Measurements from ENCODE around the gene TMEM234. TPM values are rescaled to one million over a fixed set of nuclear protein-coding genes. Genes with fewer than 3 reads are reported as not detected.
A peak's percentile ranks its signal among the peaks of the same experiment; 100 is the strongest.

TMEM234 gene
- total and polyA plus RNA-seq, 10 of the 15 experiments (the other 5 are each of a cell fraction or from before 2014, with no cell fraction given), result 2.9 to 10.9 (median 6.4) TPM

DNA sequence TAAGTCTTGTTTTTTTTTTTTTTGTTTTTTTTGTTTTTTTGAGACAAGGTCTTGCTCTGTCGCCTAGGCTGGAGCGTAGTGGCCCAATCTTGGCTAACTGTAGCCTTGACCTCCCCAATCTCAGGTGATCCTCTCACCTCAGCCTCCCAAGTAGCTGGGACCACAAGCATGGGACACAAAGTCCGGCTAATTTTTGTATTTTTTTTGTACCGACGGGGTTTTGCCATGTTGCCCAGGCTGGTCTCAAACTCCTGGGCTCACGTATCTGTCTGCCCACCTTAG is 35.0 kb upstream of the TMEM234 start:
- in situ Hi-C loops (cut with MboI) (no loop called here), intact Hi-C loops (cut with micrococcal nuclease; ENCODE audit: unreplicated experiment) (no loop called here)
- no TSS peak for BruUV-seq (replicated peaks)
- 100% methylated on average over 6 of the region's 6 CpGs for WGBS (ENCODE audit: insufficient coverage, insufficient replicate concordance, low lambda C conversion rate, missing lambda C conversion rate)
- Histone ChIP-seq H3K4me2 (ENCODE audit: control insufficient read depth, insufficient read depth) (peak overlapping the region; percentile 99), H2AFZ (ENCODE audit: control insufficient read depth, low read depth, low read length) (peak overlapping the region; percentile 22), H3K79me2 (ENCODE audit: control insufficient read depth, insufficient read depth, low read length) (peaks cover 64% of the 10 kb centered on the region), H3K4me1 (ENCODE audit: control insufficient read depth, insufficient read depth, low read length) (peaks cover 48% of the 10 kb centered on the region), H3K36me3 (ENCODE audit: control insufficient read depth in 2 of 2, insufficient read depth in 2 of 2, low read length in 1 of 2) (peaks cover 0 to 2% of the 10 kb centered on the region in 2 experiments; a peak in 1 of 4 replicates), H3K9me3 (replicated peaks; ENCODE audit: control insufficient read depth, insufficient read depth, low read length) (no peaks in the 10 kb centered on the region; the same call in 2 of the 3 replicates), H3K9ac (ENCODE audit: control insufficient read depth, insufficient read depth, low read length) (peak overlapping the region; percentile 3), H3K27ac (ENCODE audit: control insufficient read depth, insufficient read depth) (peak overlapping the region; percentile 89), H4K20me1 (ENCODE audit: control insufficient read depth, insufficient read depth) (no peaks in the 10 kb centered on the region), H3K27me3 (replicated peaks in 1 of 2; ENCODE audit: control insufficient read depth in 2 of 2, insufficient read depth in 2 of 2, low read length in 1 of 2) (no peaks in the 10 kb centered on the region), H3K4me3 (0 out of 2 replicates have a peak overlapping the region, but pooled peaks have one; percentile 61)
- DNase-seq (ENCODE audit: low read depth, low spot score) (no peak), FAIRE-seq (no peak), ATAC-seq (no peak)
- ChIA-PET RAD21 (ENCODE audit: unreplicated experiment) (interaction anchor here (0.7 kb wide), 1 partner anchor 34 kb away, joined by 3 read pairs; no protein-coding TSS in a partner anchor), POLR2A (interaction anchor here (1.5 kb wide), 1 partner anchor 18 kb away, joined by 3 read pairs; no protein-coding TSS in a partner anchor), CTCF (interaction anchor here (0.6 to 6.2 kb wide), 4 partner anchors 9 to 158 kb away, joined by 4 to 39 read pairs (median 16); partner anchors contain the start of gene FAM167B), SMC1A (ENCODE audit: uncharacterized antibody, unreplicated experiment) (interaction anchor here (1.0 to 14.4 kb wide), 6 partner anchors 12 to 61 kb away, joined by 3 to 124 read pairs (median 3); no protein-coding TSS in a partner anchor)
- TF ChIP-seq MLLT1 (IDR thresholded peaks at IDR 0.05), result peak; percentile 92
- TF ChIP-seq ZBED1 (IDR thresholded peaks at IDR 0.05; ENCODE audit: borderline replicate concordance), result no peak

DNA sequence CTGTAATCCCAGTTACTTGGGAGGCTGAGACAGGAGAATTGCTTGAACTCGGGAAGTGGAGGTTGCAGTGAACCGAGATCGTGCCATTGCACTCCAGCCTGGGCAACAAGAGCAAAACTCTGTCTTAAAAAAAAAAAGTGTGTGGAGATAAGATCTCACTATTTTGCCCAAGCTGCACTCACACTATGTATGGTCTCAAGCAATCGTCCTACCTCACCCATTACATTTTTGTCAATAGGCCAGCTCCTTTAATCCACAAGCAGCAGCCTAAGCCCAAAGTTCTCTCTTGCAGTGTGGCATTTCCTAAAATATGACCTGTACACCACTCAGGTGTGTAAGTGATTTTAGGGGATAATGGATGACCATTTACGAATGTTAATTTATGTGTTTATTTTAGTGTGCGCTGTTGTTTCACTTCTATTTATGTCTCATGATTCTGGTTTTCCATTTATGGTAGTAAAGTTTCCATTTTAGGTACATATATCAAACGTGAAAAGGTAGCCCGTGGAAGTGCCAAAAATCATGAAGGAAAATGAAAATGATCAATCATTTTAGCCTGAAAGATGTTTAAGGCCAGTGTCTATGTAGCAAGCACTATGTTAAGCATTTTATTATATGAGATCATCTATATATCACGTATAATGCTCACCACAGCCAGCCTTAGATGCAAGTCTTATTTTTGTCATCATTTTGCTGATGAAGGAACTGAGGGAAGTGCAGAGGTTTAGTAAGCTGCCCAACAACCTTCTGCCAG is 34.5 kb upstream of the TMEM234 start:
- ATAC-seq (no peak), FAIRE-seq (no peak), DNase-seq (ENCODE audit: low read depth, low spot score) (no peak)
- no TSS peak for BruUV-seq (replicated peaks)
- H3K27ac ChIP-seq (ENCODE audit: control insufficient read depth, insufficient read depth), result peak overlapping the region; percentile 89
- H3K79me2 ChIP-seq (ENCODE audit: control insufficient read depth, insufficient read depth, low read length), result peaks cover 69% of the 10 kb centered on the region
- CTCF ChIA-PET, result interaction anchor here (0.6 to 6.2 kb wide), 6 partner anchors 9 to 159 kb away, joined by 3 to 39 read pairs (median 7); partner anchors contain the start of gene FAM167B
- WGBS (ENCODE audit: insufficient coverage, insufficient replicate concordance, low lambda C conversion rate, missing lambda C conversion rate), result 38% methylated on average over 9 of the region's 9 CpGs
- SMC1A ChIA-PET (ENCODE audit: uncharacterized antibody, unreplicated experiment), result interaction anchor here (1.0 to 14.4 kb wide), 7 partner anchors 13 to 62 kb away, joined by 3 to 124 read pairs (median 3); partner anchors contain the start of gene HDAC1
- H2AFZ ChIP-seq (ENCODE audit: control insufficient read depth, low read depth, low read length), result peak overlapping the region; percentile 71
- H3K9ac ChIP-seq (ENCODE audit: control insufficient read depth, insufficient read depth, low read length), result peak overlapping the region; percentile 3
- RAD21 ChIA-PET (ENCODE audit: unreplicated experiment), result interaction anchor here (0.7 to 4.5 kb wide), 5 partner anchors 15 to 80 kb away, joined by 3 to 34 read pairs (median 15); partner anchors contain the start of genes HDAC1 and MARCKSL1
- H3K36me3 ChIP-seq (ENCODE audit: control insufficient read depth in 2 of 2, insufficient read depth in 2 of 2, low read length in 1 of 2), result peaks cover 0 to 2% of the 10 kb centered on the region in 2 experiments; a peak in 1 of 4 replicates
- peak overlapping the region; percentile 61; the same call in 1 of the 2 replicates for H3K4me3 ChIP-seq
- H3K27me3 ChIP-seq (replicated peaks in 1 of 2; ENCODE audit: control insufficient read depth in 2 of 2, insufficient read depth in 2 of 2, low read length in 1 of 2), result no peaks in the 10 kb centered on the region
- H3K4me2 ChIP-seq (ENCODE audit: control insufficient read depth, insufficient read depth), result peak overlapping the region; percentile 99
- no peaks in the 10 kb centered on the region; the same call in 2 of the 3 replicates for H3K9me3 ChIP-seq (replicated peaks; ENCODE audit: control insufficient read depth, insufficient read depth, low read length)
- H4K20me1 ChIP-seq (ENCODE audit: control insufficient read depth, insufficient read depth), result no peaks in the 10 kb centered on the region
- POLR2A ChIA-PET, result interaction anchor here (1.5 kb wide), 1 partner anchor 18 kb away, joined by 3 read pairs; no protein-coding TSS in a partner anchor
- intact Hi-C loops (cut with micrococcal nuclease; ENCODE audit: unreplicated experiment), result no loop called here
- in situ Hi-C loops (cut with MboI), result no loop called here
- peaks cover 53% of the 10 kb centered on the region for H3K4me1 ChIP-seq (ENCODE audit: control insufficient read depth, insufficient read depth, low read length)
- TF ChIP-seq, protein P1, sequence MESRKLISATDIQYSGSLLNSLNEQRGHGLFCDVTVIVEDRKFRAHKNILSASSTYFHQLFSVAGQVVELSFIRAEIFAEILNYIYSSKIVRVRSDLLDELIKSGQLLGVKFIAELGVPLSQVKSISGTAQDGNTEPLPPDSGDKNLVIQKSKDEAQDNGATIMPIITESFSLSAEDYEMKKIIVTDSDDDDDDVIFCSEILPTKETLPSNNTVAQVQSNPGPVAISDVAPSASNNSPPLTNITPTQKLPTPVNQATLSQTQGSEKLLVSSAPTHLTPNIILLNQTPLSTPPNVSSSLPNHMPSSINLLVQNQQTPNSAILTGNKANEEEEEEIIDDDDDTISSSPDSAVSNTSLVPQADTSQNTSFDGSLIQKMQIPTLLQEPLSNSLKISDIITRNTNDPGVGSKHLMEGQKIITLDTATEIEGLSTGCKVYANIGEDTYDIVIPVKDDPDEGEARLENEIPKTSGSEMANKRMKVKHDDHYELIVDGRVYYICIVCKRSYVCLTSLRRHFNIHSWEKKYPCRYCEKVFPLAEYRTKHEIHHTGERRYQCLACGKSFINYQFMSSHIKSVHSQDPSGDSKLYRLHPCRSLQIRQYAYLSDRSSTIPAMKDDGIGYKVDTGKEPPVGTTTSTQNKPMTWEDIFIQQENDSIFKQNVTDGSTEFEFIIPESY (IDR thresholded peaks at IDR 0.05), result no peak
- TF ChIP-seq MEF2A (IDR thresholded peaks at IDR 0.05; ENCODE audit: insufficient read depth, low read depth, low read length) (peak; percentile 77), SREBF1 (IDR thresholded peaks at IDR 0.05; ENCODE audit: low read length) (no peak), CBFB (IDR thresholded peaks at IDR 0.05; ENCODE audit: low read depth) (no peak), DPF2 (IDR thresholded peaks at IDR 0.05) (no peak), MEF2B (IDR thresholded peaks at IDR 0.05; ENCODE audit: partially characterized antibody, poor library complexity, severe bottlenecking) (peak; percentile 58), BCL11A (IDR thresholded peaks at IDR 0.05; ENCODE audit: low read depth, low read length) (no peak), SMAD1 (IDR thresholded peaks at IDR 0.05; ENCODE audit: low read depth, partially characterized antibody) (no peak)

Data from GM12878 (cell line).